Anterior cingulate cortex (tissue), 58 donors: ENCODE results near the gene BACE1.

Experiments
- DNase-seq, 58 donors: peaks; one replicate each; lab custom pipeline; 2025; lab: John Stamatoyannopoulos, UW

BACE1 gene

DNA sequence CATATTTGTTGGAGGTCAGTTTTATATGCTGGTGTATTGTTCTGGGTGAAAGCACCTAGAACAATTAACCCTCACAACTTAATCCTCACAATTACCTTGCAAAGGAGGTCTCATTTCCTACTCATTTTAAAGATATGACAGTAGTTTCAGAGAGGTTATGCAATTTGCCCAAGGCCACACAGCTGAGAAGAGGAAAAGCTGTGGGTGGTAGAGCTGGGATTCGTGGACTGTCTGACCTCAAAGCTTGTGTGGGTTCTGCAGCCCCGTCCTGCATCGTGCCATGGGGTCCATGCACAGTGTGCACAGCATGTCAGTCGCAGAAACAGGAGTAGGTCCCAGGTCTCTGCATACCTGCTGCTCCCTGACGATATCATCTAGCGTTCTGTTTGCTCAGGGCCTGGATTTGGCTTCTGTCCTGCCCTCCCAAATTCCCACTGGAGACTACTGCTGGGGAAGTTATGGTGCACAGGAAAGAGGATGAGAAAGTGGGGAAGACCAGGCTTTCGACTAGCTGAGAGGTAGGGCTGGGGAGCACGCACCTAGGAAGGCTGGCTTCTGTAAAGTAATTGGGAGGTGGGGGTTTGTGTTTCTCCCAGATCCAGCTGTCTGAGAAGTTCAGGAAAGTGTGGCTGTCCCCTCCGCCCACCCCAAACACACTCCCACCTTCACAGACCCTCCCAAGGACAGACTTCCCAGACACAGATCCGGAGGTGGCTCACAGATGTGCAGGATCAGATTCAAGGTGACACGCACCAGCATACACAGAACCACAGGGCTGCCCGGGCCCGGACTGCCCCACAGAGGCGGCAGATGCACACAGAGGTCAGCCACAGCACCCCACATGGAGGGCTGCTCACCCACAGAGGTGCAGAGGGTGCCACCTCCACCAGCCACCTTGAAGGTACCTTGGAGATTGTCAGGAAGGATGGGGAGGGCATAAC, 2.0 kb downstream of the BACE1 start:
- no peak for DNase-seq

DNA sequence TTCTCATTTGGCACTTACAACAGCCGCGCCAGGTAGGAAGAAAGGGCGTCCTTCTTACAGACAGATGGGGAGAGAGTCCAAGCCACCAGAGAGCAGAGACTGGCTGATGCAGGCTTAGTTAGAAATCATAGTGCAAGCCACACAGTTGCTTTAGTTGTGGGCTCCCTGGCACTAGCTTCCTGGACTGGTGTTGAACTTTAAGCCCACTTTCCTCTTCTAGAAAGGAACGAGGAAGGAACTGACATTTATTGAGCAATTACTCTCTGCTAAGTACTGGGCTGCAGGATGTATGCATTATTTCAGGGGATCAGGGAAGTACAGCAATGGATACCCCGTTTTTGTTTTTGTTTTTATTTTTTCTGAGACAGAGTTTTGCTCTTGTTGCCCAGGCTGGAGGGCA, 3.0 kb downstream of the BACE1 start:
- DNase-seq = no peak

DNA sequence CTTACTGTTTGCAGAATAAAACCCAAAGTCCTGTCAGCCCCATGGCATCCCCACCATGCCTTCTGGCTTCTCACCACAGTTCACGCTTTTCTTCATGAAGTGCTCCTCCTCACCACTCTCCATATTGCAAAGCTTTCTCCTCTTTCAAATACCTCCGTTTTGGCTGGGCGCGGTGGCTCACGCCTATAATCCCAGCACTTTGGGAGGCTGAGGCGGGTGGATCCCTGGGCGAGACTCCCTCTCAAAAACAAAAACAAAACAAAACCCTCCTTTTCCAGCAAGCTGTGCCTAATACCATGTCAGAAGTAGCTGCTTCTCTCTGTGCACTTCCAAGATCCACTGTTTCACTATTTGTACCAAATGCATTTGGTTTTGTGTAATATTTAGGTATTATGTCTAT, 6.7 kb downstream of the BACE1 start:
- no peak for DNase-seq

DNA sequence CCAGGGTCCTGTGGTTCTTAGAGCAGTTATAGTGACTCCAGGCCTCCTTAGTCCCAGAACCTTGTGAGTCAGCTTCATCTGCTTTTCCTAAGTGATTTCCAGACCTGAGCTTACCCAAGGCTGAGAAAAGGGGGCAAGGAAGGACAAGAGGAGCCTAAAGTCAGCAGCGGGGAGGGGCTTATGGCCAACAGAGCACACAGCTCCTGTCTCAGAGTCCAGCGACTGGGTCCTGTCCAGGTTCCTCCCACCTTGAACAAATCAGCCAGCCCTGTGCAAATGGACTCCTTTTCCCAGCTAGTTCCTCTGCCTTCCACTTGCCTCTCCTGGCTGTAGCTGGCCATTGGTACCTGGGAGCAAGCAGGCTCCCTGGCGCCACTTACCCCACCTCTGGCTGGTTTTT, 10.9 kb downstream of the BACE1 start:
- DNase-seq = no peak

DNA sequence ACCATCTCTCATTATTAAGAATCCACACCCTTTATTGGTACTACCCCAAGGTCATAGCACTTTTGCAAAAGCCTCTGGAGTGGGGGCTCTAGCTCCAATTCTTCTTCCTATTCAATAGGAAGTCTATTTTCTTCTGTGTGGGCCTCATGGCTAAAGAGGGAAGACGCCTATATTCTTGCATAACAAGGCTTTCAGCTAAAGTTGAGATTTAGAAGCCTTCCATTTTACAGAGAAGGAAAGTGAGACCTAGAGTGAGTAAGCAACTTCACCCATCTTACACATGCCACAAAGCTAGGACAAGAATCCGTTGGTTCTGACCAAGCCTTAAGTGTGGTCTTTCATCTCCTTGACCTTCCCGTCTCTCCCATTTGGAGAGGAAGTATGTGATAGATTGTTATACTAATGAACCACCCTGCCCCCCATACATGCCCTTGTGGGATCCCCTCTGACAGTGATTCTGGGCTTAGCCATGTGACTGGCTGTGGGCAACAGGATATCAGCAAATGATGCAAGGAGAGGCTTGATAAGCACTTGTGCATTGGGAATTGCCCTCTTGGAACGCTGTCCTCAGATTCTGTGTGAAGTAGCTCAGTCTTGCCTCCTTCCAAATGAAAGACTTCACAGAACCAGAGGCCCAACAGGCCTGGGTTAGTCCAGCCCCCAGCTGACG, 12.3 kb downstream of the BACE1 start:
- no peak for DNase-seq

DNA sequence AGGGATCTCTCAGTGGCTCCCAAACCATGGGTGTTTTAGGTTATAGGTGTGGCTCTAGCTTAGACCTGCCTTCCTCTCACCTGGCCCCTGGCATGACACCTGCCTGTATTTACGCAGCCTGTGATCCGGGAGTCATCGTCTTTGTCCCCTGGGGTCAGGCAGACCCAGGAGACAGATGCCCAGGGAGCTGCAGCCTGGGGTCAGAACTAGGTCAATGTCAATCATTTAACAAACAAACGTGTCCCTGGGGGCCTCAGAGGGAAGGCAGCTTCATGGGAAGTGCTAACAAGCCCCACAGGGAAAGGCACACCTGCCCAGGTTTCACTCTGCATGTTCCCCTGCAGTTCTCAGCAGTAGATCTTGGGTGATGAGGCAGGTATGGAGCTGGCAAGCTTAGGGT, 13.0 kb downstream of the BACE1 start:
- no peak for DNase-seq

DNA sequence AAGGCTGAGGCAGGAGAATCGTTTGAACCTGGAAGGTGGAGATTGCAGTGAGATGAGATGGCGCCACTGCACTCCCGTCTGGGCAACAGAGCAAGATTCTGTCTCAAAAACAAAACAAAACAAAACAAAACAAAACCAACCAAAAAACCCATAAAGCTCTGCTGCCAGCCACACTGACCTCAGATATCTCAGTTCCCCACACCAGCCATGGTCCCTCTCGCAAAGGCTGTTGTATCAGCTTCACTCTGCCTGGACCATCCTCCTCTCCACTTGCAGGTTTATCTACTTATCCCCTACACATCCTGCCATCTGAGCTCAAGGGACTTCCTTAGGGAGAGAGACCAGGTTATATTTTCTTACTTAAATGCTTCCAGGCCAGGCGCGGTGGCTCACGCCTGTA, 13.8 kb downstream of the BACE1 start:
- DNase-seq = no peak

DNA sequence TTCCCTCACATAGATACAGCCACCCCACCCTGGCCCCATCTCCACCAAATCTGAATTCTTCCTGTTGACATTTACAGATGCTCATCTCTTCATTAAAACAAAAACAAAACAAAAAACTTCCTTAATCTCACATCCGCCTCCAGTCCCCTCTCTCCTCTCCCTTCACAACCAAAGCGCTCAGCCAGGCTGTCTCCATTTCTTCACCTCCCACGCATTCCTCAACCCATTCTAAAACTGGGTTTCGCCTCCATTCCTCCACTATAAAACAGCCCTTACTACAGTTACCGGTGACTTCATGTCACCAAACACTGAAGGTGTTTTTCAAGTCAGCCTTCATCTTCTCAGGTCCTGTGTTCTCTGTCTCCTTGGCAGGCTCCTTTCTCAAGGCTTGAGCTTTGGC, 15.3 kb downstream of the BACE1 start:
- DNase-seq = peak in 7 of 58 donors; percentile 15 to 58 (median 41)

DNA sequence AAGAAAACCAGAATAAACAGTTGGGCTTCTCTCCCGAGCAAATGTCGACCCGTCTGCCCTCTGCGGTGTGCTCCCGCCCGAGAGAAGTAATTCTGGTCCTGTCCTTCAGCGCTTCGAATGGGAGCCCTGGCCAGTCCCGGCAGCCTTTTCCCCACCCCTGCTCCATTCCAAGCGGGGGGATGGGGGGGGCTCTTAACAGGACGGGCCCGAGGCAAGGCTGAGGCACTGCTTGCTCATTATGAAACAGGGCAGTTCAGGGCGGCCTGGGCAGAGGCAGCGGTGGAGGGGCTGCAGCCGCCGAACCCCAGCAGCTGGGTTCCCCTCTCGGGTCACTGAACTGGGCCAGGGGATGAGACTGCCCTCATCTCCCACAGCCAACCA, 15.8 kb downstream of the BACE1 start:
- peak in 18 of 58 donors; percentile 8 to 65 (median 31) for DNase-seq

DNA sequence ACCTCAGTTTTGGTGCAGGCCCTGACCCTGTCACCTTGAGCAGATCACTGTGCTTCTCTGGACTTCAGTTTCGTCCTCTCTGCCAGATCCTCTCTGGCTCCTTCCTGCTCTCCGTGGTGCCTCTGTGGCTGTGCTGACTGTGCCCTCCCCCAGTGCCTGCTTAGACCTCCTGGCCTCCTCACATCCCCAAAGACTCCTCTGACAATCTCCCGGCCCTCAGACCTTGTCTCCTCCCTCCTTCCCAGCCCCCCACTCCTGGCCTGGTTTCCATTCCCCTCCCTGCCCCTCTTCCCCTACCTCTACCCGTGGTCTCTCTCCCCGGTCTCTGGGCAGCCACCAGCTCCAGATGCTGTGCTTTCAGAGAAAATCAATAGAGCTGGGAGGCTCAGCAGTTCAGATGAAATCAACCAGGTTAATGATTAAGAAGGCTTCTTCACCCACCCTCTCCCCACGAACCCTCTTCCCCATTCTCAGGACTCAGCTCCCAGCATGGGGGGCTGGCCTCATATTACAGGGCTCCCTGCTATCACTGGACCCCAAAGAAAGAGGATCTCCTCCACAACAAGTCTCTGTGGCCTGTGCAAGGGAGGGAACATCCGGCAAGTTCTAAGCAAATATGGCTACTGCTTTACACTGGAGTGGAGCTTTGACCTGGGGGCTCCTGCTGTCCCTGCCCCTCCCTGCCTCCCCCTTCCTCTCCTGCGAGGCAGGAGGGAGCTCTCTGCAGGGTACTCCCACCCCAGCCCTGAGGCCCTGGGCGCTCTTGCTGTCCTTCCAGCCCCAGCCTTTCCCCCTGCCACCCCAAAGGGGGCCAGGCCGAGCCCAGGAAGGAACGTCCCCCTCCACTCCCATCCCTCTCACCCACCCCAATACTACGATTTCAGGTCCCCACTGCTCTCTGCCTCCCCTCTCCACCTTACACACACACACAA, 16.4 kb downstream of the BACE1 start:
- no peak for DNase-seq

DNA sequence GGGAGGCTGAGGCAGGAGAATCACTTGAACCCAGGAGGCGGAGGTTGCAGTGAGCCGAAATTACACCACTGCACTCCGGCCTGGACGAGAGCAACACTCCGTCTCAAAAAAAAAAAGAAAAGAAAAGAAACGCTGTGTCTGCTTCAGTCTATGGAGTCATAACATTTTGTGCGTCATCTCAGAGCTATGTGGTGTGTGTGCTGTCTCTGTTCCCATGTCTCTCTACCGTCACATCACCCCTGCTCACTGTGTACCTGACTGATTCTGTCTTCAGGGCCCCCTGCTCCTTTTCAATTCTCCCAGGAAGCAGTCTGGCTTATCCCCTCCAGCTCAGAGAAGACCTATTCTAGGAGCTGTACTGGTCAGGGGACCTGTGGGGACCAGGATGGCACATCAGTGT, 17.9 kb downstream of the BACE1 start:
- DNase-seq = no peak

DNA sequence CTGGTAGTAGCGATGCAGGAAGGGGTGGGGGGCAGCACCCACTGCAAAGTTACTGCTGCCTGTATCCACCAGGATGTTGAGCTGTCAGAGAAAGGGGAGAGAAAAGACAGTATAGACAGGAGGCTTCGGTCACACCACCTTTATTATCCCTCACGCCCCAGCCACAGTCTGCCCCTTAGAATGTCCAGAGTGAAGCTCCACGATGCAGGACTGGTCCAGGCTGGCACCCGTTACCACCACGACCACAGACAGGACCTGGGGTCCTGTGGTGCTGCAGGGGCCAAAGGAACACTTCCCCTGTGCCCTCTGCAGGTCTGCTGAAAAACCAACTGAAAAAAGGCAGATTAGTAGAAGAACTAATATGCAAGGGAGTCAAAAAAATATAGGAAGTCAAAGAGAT, 19.2 kb downstream of the BACE1 start:
- DNase-seq = no peak

DNA sequence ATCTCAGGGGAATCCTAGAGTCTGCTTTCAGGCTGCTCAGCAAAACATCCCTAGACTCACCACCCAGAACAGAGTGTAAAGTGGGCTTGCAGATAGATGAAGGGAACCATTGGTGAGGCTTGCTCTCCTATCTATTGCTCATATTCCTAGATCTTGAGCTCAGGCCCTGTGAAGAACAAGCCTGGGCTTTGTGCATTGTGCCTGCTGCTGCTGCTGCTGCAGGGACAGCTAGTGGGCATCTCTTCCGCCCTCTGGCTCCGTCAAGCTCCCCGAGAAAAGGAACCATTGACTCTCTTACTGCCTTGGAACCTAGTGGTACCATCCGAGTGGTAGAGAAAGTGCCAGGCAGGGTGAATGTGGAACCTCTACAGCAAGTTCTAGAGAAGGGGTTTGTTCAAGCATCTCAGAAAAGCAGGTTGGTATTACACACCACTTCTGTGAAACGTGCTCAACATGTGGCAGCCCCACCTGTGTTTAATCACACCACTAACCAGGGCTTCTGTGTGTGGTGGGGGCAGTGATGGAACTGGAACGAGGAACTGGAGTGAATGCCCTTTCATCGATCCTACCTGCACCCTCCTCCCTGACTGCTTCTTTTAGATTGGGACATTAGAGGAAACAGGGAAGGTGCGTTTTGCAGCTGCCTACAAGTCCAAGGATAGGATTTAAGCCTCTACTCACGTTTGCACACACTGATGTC, 20.5 kb downstream of the BACE1 start:
- DNase-seq = peak in 46 of 58 donors; percentile 11 to 88 (median 58)

DNA sequence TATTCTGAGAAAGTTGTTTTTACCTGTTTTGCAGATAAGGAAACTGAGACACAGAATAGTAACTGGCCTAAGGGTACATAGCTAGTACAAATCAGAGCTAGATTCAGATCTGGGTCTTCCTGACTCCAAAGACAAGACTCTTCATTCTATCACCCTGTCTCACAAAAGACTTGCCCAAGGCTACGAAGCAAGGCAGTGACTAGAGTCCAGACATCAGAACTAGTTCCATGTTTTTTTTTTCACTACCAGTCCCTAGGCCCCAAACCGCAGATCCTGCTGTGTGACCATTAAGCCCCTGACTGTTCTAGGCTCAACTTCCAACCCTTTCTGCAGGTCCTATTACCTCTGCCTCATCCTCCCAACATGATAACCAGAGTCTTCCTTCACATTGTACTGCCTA, 23.4 kb downstream of the BACE1 start:
- DNase-seq = no peak

DNA sequence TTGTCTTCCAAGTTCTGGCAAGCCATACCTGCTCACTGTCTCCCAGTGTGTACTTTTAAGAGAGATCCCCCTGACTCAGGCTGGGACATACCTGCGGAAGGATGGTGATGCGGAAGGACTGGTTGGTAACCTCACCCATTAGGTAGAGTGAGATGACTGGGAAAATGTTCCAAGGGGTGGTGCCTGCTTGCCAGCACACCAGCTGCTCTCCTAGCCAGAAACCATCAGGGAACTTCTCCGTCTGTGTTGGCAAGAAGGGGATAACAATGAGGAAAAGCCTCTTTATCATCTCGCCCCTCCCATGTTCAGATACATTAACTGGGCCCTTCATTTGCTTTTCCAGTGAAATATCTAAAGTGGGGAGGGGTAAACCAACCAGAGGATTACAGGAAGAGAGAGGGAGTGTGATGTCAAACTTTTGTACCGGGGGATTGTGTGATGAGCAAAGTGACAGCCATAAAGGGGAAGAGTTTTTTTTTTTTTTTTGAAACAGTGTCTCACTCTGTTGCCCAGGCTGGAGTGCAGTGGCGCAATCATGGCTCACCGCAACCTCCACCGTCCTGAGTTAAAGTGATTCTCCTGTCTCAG, 25.2 kb downstream of the BACE1 start, which contains the start of gene BACE1-AS:
Gene BACE1-AS (plus strand): TSS at position 538 of the 588 bp plus-strand sequence.
- DNase-seq = no peak

DNA sequence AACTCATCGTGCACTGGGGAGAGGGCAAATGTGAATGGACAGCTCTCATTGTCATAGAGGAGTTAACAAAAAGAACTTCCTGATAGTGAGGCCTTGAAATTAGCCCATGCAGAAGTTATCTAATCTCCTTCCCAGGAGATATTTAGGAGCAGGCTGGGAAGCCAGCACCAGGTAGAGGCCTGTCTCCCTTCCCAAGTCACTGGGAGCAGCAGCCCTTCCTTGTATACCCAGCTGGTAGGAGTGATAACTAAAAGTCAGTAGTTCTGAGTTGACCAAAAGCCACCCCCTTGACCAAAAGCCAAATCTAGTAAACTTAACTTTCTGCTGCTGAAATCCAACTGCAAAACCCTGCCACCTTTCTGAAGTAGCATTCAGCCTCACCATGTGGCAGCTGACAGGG, 26.3 kb downstream of the BACE1 start:
- DNase-seq = no peak

DNA sequence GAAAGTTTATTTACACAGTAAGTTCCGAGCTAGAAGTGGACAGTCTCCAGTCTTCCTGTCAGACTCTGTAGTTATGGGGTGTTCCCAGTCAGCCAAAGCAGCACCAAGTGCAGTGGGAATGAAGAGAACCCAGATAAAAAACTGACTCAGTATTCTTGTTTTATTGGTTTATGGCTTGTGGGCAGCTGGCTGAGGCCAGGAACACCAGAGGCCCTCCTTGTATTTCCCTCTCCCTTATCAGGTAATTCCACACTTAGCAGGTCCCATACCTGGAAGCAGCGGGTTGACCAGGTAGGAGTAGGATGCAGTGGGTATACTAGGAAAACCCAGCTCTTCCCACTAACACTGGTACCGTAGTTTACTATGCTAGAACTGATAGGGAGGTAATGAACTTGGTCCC, 28.4 kb downstream of the BACE1 start:
- DNase-seq = no peak

DNA sequence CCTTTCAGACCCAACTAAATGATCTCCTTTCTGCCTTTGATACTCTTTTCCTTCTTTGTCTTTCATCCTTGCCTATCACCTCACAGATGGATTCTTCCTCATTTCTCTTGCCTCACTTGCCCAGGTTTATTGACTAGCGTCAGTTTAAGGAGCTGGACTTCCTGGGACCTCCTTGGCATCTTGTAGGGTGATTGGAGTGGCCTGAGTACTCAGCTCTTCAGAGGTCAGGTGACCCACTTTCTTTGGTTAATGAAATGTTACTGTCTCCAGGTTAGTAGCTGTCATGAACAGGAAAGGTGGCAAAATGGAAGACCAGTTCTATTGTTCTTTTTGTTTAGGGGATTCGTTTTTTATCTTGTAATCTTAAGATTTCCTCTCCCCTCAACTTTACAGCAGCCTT, 29.5 kb downstream of the BACE1 start:
- DNase-seq = no peak

DNA sequence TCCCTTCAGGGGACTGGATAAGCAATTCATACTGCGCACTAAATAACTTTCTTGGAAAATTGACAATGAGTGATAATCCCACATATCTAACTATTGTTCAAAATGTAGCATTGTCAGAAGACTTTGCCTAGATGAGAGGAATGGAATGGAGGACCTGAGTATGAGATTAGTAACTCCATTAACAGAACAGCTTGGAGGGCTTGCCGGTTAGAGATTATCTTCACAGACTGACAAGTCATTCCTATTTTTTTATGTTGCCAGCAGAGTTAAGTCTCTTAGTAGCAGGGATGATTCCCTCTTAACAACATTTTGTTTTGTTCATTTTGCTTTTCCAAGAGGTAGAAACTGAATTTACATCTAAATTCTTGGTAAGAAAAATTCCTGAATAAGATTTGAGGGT, 32.0 kb downstream of the BACE1 start:
- no peak for DNase-seq

DNA sequence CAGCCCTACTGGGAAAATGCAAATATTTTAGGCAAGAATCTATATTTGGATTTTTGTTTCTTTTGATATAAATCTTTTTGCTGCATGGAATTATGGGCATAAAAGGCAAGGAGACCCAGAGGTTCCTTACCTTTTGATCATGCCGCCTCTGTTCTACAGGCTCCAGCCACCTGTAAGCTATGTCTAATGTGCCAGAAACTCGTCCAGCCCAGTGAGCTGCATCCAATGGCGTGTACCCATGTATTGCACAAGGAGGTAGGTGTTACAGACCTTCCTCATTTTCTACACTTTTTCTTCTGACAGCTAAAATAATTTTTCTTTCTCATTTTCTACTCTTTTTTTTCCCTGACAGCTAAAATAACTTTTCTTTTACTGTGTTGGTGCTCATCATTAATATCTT, 33.1 kb downstream of the BACE1 start:
- no peak for DNase-seq
